DND-41 (cell line): ENCODE results near the gene CX3CR1.

ENCODE experiments used
- EZH2 ChIP-seq: IDR thresholded peaks from 3 replicates; pipeline ENCODE4 v1.6.1; 2012; ENCODE audit warnings: borderline replicate concordance, low read depth, mild to moderate bottlenecking, moderate library complexity, low read length, inconsistent platforms; ENCODE audit not compliant: severe bottlenecking
- TF ChIP-seq, protein P1 (sequence below): IDR thresholded peaks from 2 replicates; pipeline ENCODE4 v1.5.1; 2012; ENCODE audit warnings: borderline replicate concordance, low read length, moderate library complexity, mild to moderate bottlenecking; ENCODE audit not compliant: poor library complexity, severe bottlenecking; ENCODE audit errors: extremely low read depth

DNA sequence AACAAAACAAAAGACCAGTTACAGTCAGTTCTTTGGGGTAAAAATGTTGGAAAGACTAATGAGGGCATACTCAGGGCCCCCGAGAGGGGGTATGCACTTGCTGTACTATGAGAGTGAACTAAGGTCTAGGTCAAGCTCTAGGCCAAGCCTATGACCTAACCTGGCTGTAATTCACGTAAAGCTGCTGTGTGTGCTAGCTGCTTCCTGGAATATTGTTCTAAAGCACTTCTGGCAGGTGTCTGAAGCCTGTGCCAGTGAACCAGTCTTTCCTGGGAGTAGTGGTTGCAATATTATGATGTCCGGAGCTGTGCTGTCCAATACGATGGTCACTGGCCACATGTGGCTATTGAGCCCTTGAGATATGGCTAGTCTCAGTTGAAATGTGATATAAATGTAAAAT, 13.1 kb upstream of the CX3CR1 start:
- no peak for TF ChIP-seq EZH2
- TF ChIP-seq, protein P1, sequence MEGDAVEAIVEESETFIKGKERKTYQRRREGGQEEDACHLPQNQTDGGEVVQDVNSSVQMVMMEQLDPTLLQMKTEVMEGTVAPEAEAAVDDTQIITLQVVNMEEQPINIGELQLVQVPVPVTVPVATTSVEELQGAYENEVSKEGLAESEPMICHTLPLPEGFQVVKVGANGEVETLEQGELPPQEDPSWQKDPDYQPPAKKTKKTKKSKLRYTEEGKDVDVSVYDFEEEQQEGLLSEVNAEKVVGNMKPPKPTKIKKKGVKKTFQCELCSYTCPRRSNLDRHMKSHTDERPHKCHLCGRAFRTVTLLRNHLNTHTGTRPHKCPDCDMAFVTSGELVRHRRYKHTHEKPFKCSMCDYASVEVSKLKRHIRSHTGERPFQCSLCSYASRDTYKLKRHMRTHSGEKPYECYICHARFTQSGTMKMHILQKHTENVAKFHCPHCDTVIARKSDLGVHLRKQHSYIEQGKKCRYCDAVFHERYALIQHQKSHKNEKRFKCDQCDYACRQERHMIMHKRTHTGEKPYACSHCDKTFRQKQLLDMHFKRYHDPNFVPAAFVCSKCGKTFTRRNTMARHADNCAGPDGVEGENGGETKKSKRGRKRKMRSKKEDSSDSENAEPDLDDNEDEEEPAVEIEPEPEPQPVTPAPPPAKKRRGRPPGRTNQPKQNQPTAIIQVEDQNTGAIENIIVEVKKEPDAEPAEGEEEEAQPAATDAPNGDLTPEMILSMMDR, result no peak
